Measurements from ENCODE around the gene CREB3.
A peak's percentile ranks its signal among the peaks of the same experiment; 100 is the strongest.

CREB3 gene

DNA sequence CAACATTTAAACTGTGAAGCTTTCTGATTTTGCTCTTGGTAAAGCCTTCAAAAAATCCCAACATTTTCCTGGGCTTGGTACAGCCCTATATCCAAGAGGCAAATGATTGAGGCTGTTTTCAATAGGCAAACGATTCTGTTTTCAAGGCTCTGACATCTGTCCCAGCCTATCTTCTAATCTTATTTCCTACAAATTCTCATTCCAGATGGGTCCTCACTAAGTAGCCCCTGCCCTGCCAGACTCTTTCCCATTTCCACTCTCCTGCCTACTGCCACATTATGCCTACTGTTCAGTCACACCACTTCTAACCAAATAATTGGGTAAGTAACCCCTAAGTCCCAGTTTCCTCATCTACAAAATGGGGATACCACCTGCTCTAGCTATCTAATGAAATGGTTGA is 13.1 kb downstream of the CREB3 start:
- TF ChIP-seq, protein P1, sequence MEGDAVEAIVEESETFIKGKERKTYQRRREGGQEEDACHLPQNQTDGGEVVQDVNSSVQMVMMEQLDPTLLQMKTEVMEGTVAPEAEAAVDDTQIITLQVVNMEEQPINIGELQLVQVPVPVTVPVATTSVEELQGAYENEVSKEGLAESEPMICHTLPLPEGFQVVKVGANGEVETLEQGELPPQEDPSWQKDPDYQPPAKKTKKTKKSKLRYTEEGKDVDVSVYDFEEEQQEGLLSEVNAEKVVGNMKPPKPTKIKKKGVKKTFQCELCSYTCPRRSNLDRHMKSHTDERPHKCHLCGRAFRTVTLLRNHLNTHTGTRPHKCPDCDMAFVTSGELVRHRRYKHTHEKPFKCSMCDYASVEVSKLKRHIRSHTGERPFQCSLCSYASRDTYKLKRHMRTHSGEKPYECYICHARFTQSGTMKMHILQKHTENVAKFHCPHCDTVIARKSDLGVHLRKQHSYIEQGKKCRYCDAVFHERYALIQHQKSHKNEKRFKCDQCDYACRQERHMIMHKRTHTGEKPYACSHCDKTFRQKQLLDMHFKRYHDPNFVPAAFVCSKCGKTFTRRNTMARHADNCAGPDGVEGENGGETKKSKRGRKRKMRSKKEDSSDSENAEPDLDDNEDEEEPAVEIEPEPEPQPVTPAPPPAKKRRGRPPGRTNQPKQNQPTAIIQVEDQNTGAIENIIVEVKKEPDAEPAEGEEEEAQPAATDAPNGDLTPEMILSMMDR (IDR thresholded peaks at IDR 0.05; ENCODE audit: insufficient read depth, low read depth, low read length, missing control alignments), result no peak
- DNase-seq (ENCODE audit: low read depth), result no peak
- H3K4me3 ChIP-seq (ENCODE audit: low read depth, low read length), result no peak overlapping the region

DNA sequence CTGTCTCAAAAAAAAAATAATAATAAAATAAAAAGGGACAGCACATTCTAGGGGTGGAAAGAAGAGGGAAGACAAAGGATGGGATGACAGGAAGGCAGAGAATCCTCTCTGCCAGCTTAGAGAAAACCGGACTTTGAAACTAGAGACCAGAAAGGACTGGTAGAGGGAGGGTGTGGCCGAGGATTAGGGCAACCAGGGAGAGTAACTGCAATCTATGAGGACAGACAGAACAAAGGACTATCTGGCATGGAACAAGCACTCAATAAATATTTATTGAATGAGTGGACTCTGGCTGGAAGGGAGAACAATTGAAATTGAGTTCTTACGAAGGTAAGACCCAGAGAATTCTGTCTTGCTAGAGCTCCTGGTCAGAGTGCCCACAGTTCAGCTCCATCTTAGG is 14.1 kb downstream of the CREB3 start:
- DNase-seq (ENCODE audit: low read depth), result no peak
- peak overlapping the region; percentile 70 for H3K4me3 ChIP-seq (ENCODE audit: low read depth, low read length)
- TF ChIP-seq, protein P1 (IDR thresholded peaks at IDR 0.05; ENCODE audit: insufficient read depth, low read depth, low read length, missing control alignments), result no peak

DNA sequence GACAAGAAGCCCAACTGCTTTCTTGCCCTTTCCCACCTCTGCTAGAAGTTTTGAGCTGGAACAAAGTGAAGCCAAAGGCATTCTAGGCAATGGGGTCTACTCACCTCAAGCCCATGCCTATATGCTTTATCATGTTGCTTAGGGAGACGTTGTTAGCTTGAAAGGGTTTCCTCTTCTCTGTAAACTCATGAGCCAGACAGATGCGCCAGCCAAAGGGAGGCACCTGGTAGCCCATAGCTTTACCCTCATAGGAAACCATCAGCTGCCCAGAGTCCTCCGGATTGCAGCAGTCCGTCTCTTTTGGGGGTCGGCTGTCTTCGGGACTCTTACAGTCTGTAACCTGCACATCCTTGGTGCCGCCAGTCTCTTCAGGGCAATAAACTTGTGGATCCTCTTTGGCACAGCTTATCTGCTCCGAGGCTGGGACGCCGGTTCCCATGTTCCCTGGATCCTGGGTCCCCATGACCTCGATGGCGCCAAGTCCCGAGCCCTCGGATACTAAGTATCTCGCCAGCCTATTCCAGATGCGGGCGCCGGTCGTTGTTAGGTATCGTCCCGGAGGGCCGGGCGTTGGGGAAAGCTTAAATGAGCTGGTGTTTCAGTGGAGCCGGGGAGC is 15.9 kb downstream of the CREB3 start:
- DNase-seq (ENCODE audit: low read depth), result no peak
- peak overlapping the region; percentile 70 for H3K4me3 ChIP-seq (ENCODE audit: low read depth, low read length)
- TF ChIP-seq, protein P1 (IDR thresholded peaks at IDR 0.05; ENCODE audit: insufficient read depth, low read depth, low read length, missing control alignments), result no peak

DNA sequence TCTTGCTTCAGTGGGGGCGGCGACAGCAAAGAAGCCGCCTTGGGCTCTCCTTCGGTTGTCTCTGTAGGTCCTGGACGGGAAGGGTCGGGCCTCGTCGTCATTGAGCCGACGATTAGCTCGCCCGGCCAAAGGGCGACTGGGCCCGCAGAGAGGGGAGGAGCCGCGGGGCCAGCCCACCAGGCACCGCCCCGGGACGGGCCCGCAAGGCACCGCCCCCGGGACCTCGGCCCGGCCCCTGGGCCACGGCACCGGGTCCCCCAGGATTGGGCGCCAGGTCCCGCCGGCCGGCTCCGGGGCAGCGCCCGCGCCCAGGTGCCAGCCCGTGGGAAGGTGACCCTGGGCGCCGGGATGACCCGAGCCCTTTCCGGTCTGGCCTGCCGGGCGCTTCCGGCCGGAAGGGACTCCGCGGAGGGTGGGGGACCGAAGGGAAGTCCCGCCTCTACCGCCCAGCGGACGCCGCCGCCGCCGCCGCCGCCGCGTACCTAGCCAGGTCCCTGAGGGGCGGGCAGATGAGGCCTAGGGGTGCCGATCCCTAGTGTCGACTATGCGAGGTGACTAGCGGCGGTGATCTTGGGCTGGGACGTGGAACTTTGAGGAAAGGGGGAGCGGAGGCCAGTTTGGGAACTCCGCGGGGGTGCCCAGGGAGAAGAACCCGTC is 16.5 kb downstream of the CREB3 start, which contains the start of the genes GBA2 and RGP1:
TSS of gene GBA2 (minus strand) at position 371 of the 657 bp plus-strand sequence. CDS start 524 bp downstream, outside the sequence.
TSS of gene RGP1 (plus strand) at position 430 of the 657 bp plus-strand sequence. CDS start 469 bp downstream, outside the sequence.
- peak; percentile 87 for DNase-seq (ENCODE audit: low read depth)
- TF ChIP-seq, protein P1 (IDR thresholded peaks at IDR 0.05; ENCODE audit: insufficient read depth, low read depth, low read length, missing control alignments), result no peak
- H3K4me3 ChIP-seq (ENCODE audit: low read depth, low read length), result peak within 1 kb of the TSS; percentile 70

DNA sequence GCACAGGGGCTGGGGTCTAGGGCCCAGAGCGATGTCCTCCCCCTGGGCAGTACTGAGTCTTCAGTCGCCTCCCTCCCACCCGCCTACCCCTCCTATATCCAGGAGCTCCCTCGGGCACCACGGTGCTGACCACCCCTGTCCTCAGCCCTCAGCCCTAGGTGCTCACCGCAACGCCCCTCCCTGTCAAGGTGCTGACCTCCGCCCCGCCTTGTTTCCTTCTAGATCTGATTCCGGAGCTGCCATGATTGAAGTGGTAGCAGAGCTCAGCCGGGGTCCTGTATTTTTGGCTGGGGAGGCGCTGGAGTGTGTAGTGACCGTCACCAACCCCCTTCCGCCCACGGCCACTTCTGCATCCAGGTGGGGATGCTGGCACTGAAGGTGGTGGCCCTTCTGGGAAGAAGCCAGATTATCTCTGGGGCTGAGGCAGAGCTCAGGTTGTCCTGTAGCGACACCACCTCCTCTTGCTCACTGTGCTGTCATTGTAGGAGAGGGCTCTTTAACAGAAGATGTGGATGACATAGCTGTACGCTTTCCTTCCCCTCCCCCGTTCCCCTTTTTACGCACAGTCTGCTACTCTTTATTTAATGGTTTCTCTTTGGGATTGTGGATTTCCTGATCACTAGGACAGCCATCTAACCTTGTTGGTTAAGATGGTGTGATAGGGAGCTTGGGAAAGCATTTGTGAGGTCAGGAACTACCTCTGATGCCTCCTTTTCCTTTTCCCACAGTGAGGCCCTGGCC is 17.2 kb downstream of the CREB3 start:
- DNase-seq (ENCODE audit: low read depth), result peak; percentile 59
- TF ChIP-seq, protein P1 (IDR thresholded peaks at IDR 0.05; ENCODE audit: insufficient read depth, low read depth, low read length, missing control alignments), result no peak

DNA sequence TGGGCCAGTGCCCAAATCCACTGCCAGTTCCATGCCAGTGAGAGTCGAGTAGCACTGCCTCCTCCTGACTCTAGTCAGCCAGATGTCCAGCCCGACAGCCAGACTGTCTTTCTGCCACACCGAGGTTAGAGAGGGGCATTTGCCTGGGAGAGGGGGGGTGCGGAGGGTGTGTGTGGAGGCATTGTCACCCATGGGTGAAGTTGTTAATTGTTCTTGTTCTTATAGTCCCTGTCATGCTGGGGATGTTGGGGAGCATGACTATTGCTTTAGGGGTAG is 17.7 kb downstream of the CREB3 start:
- TF ChIP-seq, protein P1 (IDR thresholded peaks at IDR 0.05; ENCODE audit: insufficient read depth, low read depth, low read length, missing control alignments), result no peak
- DNase-seq (ENCODE audit: low read depth), result no peak
- peak overlapping the region; percentile 70 for H3K4me3 ChIP-seq (ENCODE audit: low read depth, low read length)

More for the DNA sequence above, 17.2 kb downstream of the CREB3 start:
- peak overlapping the region; percentile 70 for H3K4me3 ChIP-seq (ENCODE audit: low read depth, low read length)

Data from GM12865 (cell line).